Type B pancreatic cell (in vitro differentiated cells): ENCODE data around the gene PRKCE. TPM values are rescaled to one million over a fixed set of nuclear protein-coding genes. Genes with fewer than 3 reads are reported as not detected.

Source experiments
- DNase-seq: peaks from one replicate; pipeline ENCODE4 v3.0.0; 2021; ENCODE audit warnings: mixed read lengths; ENCODE audit not compliant: unreplicated experiment; ENCODE audit errors: extremely low spot score
- H3K27ac Mint-ChIP-seq: 2 replicates; pipeline ENCODE4 v1.8.0; 2021; ENCODE audit warnings: mild to moderate bottlenecking, mixed read lengths
- H3K27me3 Mint-ChIP-seq: 2 replicates; pipeline ENCODE4 v1.8.0; 2021; ENCODE audit warnings: mixed read lengths
- H3K36me3 Mint-ChIP-seq: 2 replicates; pipeline ENCODE4 v1.8.0; 2021; ENCODE audit warnings: mixed read lengths
- H3K4me1 Mint-ChIP-seq: one replicate; pipeline ENCODE4 v1.8.0; 2021; ENCODE audit warnings: mixed read lengths; ENCODE audit not compliant: unreplicated experiment
- H3K4me3 Mint-ChIP-seq: 2 replicates; pipeline ENCODE4 v1.8.0; 2021; ENCODE audit warnings: mild to moderate bottlenecking, mixed read lengths
- H3K9me3 Mint-ChIP-seq: 2 replicates; pipeline ENCODE4 v1.8.0; 2021; ENCODE audit warnings: mixed read lengths
- CTCF ChIP-seq: fragments of 200-600 bp; sonication (generic); conservative IDR thresholded peaks from 2 replicates; pipeline ENCODE4 v1.5.0; 2021; ENCODE audit warnings: antibody characterized with exemption, mild to moderate bottlenecking
- total RNA-seq: library from RNA; stranded (reverse); gene quantifications from 2 replicates; pipeline ENCODE4 v1.2.1, GENCODE V29; 2021; ENCODE audit warnings: low replicate concordance

PRKCE gene
- total RNA-seq, 1 donor from 2014 or later = 21.2 TPM

- Mint-ChIP-seq H3K27ac (no peak overlapping the region), H3K27me3 (no peaks in the 10 kb centered on the region), H3K4me3 (no peak overlapping the region), H3K9me3 (peaks cover 7% of the 10 kb centered on the region), H3K4me1 (peaks cover 23% of the 10 kb centered on the region), H3K36me3 (peaks cover 4% of the 10 kb centered on the region)
- no peak for DNase-seq
- TF ChIP-seq CTCF = no peak
These were observed 217.7 kb downstream of the PRKCE start for GRCh38 chr2:45869165-45869501.

GRCh38 chr2:45871025-45871424 lies 219.6 kb downstream of the PRKCE start:
- peaks cover 4% of the 10 kb centered on the region for H3K36me3 Mint-ChIP-seq
- no peak for DNase-seq
- H3K27ac Mint-ChIP-seq = no peak overlapping the region
- H3K4me3 Mint-ChIP-seq = no peak overlapping the region
- TF ChIP-seq CTCF = no peak
- H3K9me3 Mint-ChIP-seq = peaks cover 1% of the 10 kb centered on the region
- no peaks in the 10 kb centered on the region for H3K27me3 Mint-ChIP-seq
- H3K4me1 Mint-ChIP-seq = peaks cover 23% of the 10 kb centered on the region

GRCh38 chr2:45871541-45871940 lies 220.1 kb downstream of the PRKCE start:
- DNase-seq = no peak
- no peak for TF ChIP-seq CTCF
- no peak overlapping the region for H3K4me3 Mint-ChIP-seq
- peak overlapping the region; percentile 14 for H3K27ac Mint-ChIP-seq
- H3K27me3 Mint-ChIP-seq = no peaks in the 10 kb centered on the region
- peaks cover 6% of the 10 kb centered on the region for H3K9me3 Mint-ChIP-seq
- peaks cover 9% of the 10 kb centered on the region for H3K36me3 Mint-ChIP-seq
- H3K4me1 Mint-ChIP-seq = peaks cover 23% of the 10 kb centered on the region

GRCh38 chr2:45872211-45872610 lies 220.7 kb downstream of the PRKCE start:
- Mint-ChIP-seq H3K36me3 (peaks cover 11% of the 10 kb centered on the region), H3K9me3 (peaks cover 10% of the 10 kb centered on the region), H3K4me1 (peaks cover 21% of the 10 kb centered on the region), H3K27ac (no peak overlapping the region), H3K27me3 (no peaks in the 10 kb centered on the region), H3K4me3 (no peak overlapping the region)
- no peak for TF ChIP-seq CTCF
- no peak for DNase-seq

- Mint-ChIP-seq H3K4me1 (peaks cover 16% of the 10 kb centered on the region), H3K27me3 (no peaks in the 10 kb centered on the region), H3K36me3 (peaks cover 18% of the 10 kb centered on the region)
These were observed 222.9 kb downstream of the PRKCE start for GRCh38 chr2:45874344-45874743.

More at GRCh38 chr2:45874344-45874743, 222.9 kb downstream of the PRKCE start:
- no peak for TF ChIP-seq CTCF
- peaks cover 17% of the 10 kb centered on the region for H3K9me3 Mint-ChIP-seq
- DNase-seq = no peak
- no peak overlapping the region for H3K27ac Mint-ChIP-seq
- H3K4me3 Mint-ChIP-seq = no peak overlapping the region
